Caco-2 (cell line): Measurements from ENCODE around the gene DLGAP4. TPM values are rescaled to one million over a fixed set of nuclear protein-coding genes. Genes with fewer than 3 reads are reported as not detected.

ENCODE experiments used
- BruUV-seq: library from RNA; stranded (reverse); fragments of 400-500 nt; replicated peaks from 2 replicates; lab custom pipeline; 2021; lab: Mats Ljungman, UMichigan
- CTCF ChIA-PET: fragments of 300-600 bp; sonication (Branson Sonifier 250); formaldehyde crosslinking; loops from one replicate; lab custom pipeline; 2022; ENCODE audit warnings: antibody characterized with exemption; lab: Charles Lee
- POLR2A ChIA-PET: fragments of 300-600 bp; sonication (Branson Sonifier 250); formaldehyde crosslinking; loops from one replicate; lab custom pipeline; 2022; ENCODE audit warnings: antibody characterized with exemption; lab: Charles Lee
- DNase-seq, 2 experiments: peaks; one replicate each; pipeline versions ENCODE4 v3.0.0 to v3.0.0-alpha.2; 2020 to 2022
- H3K27me3 ChIP-seq: replicated peaks from 2 replicates; pipeline ENCODE4 v1.6.0; 2011; ENCODE audit warnings: low read length; ENCODE audit not compliant: control insufficient read depth, insufficient read depth
- H3K36me3 ChIP-seq: 2 replicates; pipeline ENCODE4 v1.5.1; 2011; ENCODE audit warnings: low read length; ENCODE audit not compliant: control insufficient read depth, insufficient read depth
- H3K4me1 ChIP-seq: fragments of 250-450 bp; sonication (Bioruptor Pico); 2 replicates; pipeline ENCODE4 v1.5.1; 2020; ENCODE audit warnings: mild to moderate bottlenecking
- H3K4me3 ChIP-seq: 2 replicates; pipeline ENCODE4 v1.5.1; 2011; ENCODE audit warnings: low read depth, mild to moderate bottlenecking, control low read depth, low read length
- H3K9me3 ChIP-seq: fragments of 250-450 bp; sonication (Bioruptor Pico); 2 replicates; pipeline ENCODE4 v1.5.1; 2020; ENCODE audit warnings: mild to moderate bottlenecking, moderate library complexity
- H3K27ac Mint-ChIP-seq: one replicate; pipeline ENCODE4 v1.8.0; 2022; ENCODE audit warnings: mixed read lengths; ENCODE audit not compliant: unreplicated experiment
- H3K27me3 Mint-ChIP-seq: one replicate; pipeline ENCODE4 v1.8.0; 2022; ENCODE audit warnings: mixed read lengths; ENCODE audit not compliant: insufficient read depth, unreplicated experiment
- H3K36me3 Mint-ChIP-seq: one replicate; pipeline ENCODE4 v1.8.0; 2022; ENCODE audit warnings: mild to moderate bottlenecking, mixed read lengths; ENCODE audit not compliant: insufficient read depth, unreplicated experiment
- H3K4me1 Mint-ChIP-seq: one replicate; pipeline ENCODE4 v1.8.0; 2022; ENCODE audit warnings: low read depth, mixed read lengths; ENCODE audit not compliant: unreplicated experiment
- H3K4me3 Mint-ChIP-seq: one replicate; pipeline ENCODE4 v1.8.0; 2022; ENCODE audit warnings: mild to moderate bottlenecking, moderate library complexity, mixed read lengths; ENCODE audit not compliant: unreplicated experiment
- H3K9me3 Mint-ChIP-seq: one replicate; pipeline ENCODE4 v1.8.0; 2022; ENCODE audit warnings: mixed read lengths; ENCODE audit not compliant: unreplicated experiment
- intact Hi-C: fragments of 100-400 bp; cut with micrococcal nuclease; formaldehyde crosslinking; loops from one replicate; pipeline ENCODE4 v1.10.0; 2022; ENCODE audit not compliant: unreplicated experiment
- total RNA-seq: library from RNA; stranded (reverse); gene quantifications from 2 replicates; pipeline ENCODE4 v1.2.3, GENCODE V29; 2022
- TF ChIP-seq, protein P1 (sequence below), 2 experiments: fragments of 200-600 bp in 1 of 2; IDR thresholded peaks; 1 replicate in 1 of 2; 2 replicates in 1 of 2; pipeline versions ENCODE4 v1.5.1 to v1.8.0; 2011 to 2022; ENCODE audit warnings: antibody characterized with exemption in 1 of 2, control low read depth in 1 of 2, inconsistent platforms in 1 of 2, low read depth in 1 of 2, low read length in 1 of 2, mild to moderate bottlenecking in 1 of 2, moderate library complexity in 1 of 2; ENCODE audit not compliant: insufficient read depth in 1 of 2, severe bottlenecking in 1 of 2, unreplicated experiment in 1 of 2

The DLGAP4 gene
- total RNA-seq, 1 experiment from 2014 or later: 122 TPM

DNA sequence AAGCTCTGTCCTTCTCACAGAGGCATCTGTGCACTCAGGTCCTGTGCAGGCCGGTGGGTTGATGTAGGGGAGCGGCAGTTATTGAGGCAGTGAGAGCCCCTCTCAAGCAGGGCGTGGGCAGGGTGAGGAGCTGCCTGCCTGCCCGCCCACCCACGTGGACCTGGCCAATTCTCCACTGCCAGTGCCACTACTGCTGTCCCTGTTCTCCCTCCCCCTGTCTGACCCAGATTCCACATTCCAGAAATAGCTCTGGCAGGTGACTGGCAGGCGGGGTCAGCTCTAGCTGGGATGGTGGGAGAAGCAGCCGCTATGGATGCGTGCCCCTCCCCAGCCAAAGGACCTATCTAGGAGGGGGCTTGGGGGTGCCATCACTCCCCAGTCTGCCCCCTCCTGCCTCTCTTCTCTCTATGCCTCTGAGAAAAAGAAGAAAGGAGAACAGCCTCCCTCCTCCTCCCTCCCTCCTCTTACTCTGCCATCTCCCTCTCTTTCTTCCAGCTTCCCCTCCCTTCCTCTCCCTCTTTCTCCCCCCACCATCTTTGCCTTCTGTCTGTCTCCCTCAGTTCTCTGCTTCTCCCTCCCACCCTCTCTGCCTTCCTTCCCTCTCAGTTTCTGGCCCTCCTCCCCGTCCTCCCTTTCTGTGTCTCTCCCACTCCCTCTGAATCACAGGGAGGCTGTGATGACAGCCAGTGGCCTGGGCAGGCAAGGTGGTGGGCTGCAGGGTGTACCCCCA, 148.7 kb downstream of the DLGAP4 start:
- peaks cover 3% of the 10 kb centered on the region for H3K9me3 Mint-ChIP-seq

DNA sequence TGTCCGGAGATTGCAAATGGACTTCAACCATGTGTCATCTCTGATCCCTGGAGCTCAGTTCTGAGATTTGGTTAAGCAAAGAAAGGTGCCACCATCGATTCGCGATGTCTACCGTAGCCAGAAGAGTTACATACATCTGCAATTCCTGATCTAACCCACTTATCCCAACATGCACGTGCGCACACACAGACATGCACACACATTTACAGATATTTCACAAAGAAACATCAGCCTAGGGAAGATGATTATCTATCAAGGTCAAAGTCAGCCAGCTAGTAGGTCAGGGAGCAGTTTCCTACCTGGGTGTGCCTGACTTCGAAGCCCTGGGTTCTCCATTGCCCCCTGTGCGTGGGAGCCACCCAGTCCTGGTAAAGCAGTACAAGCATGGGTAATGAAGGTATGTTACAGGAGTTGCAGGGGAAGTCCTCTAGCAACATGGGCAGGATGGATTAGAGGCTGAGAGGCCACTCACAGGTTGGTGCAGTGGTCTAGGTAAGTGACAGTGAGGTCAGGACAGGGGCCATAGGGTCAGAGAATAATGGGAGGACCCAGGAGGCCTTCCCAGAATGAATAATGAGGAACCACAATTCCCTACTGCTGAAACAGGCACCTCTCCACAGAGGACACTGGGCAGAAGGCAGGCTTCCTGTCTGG, 150.0 kb downstream of the DLGAP4 start:
- Histone ChIP-seq H3K36me3 (no peaks in the 10 kb centered on the region), H3K9me3 (no peaks in the 10 kb centered on the region), H3K27me3 (no peaks in the 10 kb centered on the region), H3K4me1 (peaks cover 33% of the 10 kb centered on the region), H3K4me3 (no peak overlapping the region)
- Mint-ChIP-seq H3K4me1 (peaks cover 29% of the 10 kb centered on the region), H3K27ac (peak overlapping the region; percentile 70), H3K27me3 (no peaks in the 10 kb centered on the region), H3K9me3 (no peaks in the 10 kb centered on the region), H3K4me3 (no peak overlapping the region), H3K36me3 (peaks cover 8% of the 10 kb centered on the region)
- DNase-seq: no peak
- ChIA-PET CTCF (no interaction called here), POLR2A (no interaction called here)
- intact Hi-C loops: no loop called here
- TF ChIP-seq, protein P1, sequence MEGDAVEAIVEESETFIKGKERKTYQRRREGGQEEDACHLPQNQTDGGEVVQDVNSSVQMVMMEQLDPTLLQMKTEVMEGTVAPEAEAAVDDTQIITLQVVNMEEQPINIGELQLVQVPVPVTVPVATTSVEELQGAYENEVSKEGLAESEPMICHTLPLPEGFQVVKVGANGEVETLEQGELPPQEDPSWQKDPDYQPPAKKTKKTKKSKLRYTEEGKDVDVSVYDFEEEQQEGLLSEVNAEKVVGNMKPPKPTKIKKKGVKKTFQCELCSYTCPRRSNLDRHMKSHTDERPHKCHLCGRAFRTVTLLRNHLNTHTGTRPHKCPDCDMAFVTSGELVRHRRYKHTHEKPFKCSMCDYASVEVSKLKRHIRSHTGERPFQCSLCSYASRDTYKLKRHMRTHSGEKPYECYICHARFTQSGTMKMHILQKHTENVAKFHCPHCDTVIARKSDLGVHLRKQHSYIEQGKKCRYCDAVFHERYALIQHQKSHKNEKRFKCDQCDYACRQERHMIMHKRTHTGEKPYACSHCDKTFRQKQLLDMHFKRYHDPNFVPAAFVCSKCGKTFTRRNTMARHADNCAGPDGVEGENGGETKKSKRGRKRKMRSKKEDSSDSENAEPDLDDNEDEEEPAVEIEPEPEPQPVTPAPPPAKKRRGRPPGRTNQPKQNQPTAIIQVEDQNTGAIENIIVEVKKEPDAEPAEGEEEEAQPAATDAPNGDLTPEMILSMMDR (IDR thresholded peaks at IDR 0.05; ENCODE audit: insufficient read depth in 1 of 2, low read depth in 1 of 2, low read length in 1 of 2, severe bottlenecking in 1 of 2, unreplicated experiment in 1 of 2): no peak
- BruUV-seq: no TSS peak

More for the DNA sequence above, 148.7 kb downstream of the DLGAP4 start:
- intact Hi-C loops: no loop called here
- H3K4me3 Mint-ChIP-seq: peak overlapping the region; percentile 55
- peak overlapping the region; percentile 70 for H3K27ac Mint-ChIP-seq
- ChIA-PET CTCF (interaction anchor here (0.7 to 1.5 kb wide), 9 partner anchors 12 to 381 kb away, joined by 3 to 10 read pairs (median 3); no protein-coding TSS in a partner anchor), POLR2A (interaction anchor here (0.6 kb wide), 2 partner anchors 10 to 19 kb away, joined by 3 read pairs; no protein-coding TSS in a partner anchor)
- no peaks in the 10 kb centered on the region for H3K36me3 ChIP-seq
- H3K27me3 Mint-ChIP-seq: no peaks in the 10 kb centered on the region
- no peaks in the 10 kb centered on the region for H3K36me3 Mint-ChIP-seq
- H3K4me1 ChIP-seq: peaks cover 22% of the 10 kb centered on the region
- H3K9me3 ChIP-seq: 0 out of 2 replicates have a peak, but pooled peaks cover under 1% of the 10 kb centered on the region
- no peaks in the 10 kb centered on the region for H3K27me3 ChIP-seq
- peaks cover 24% of the 10 kb centered on the region for H3K4me1 Mint-ChIP-seq
- BruUV-seq: no TSS peak
- TF ChIP-seq, protein P1 (IDR thresholded peaks at IDR 0.05; ENCODE audit: insufficient read depth in 1 of 2, low read depth in 1 of 2, low read length in 1 of 2, severe bottlenecking in 1 of 2, unreplicated experiment in 1 of 2): no peak
- peak; percentile 88 to 90 for DNase-seq
- H3K4me3 ChIP-seq: no peak overlapping the region
